ENCODE results near the gene FPGS. TPM values are rescaled to one million over a fixed set of nuclear protein-coding genes. Genes with fewer than 3 reads are reported as not detected.
A peak's percentile ranks its signal among the peaks of the same experiment; 100 is the strongest.

The FPGS gene
- total RNA-seq, 4 donors from 2014 or later, result 38.2 to 52.0 (median 47.0) TPM

DNA sequence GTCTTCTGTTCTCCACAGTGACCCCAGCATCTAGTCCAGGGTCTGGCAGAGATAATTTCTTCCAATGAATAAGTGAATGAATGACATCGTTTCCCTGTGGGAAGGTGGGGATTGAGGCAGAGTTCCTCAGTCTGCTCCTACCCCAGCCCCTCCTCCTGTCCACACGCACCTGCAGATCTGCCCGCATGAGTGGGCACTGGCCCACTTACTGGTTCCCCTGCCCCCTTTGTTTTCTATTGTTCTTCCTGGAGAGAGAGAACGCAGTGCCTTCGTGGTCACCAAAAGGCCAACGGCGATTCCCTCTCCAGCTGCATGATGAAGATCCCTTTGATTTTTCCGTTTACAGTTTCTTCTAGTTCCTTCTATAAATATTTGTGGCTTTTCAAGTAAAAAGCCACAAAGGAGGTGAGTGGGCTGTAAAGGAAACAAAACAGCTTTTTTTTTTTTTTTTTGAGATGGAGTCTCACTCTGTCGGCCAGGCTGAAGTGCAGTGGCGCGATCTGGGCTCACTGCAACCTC is 5.8 kb upstream of the FPGS start:
- peak overlapping the region in 2 of 4 donors; percentile 7 to 44 for H3K27ac ChIP-seq
- no peaks in the 10 kb centered on the region for H3K27me3 ChIP-seq
- WGBS, 2 donors, result 35 to 38% methylated on average over 11 of the region's 11 CpGs
- DNase-seq, result no peak
- no peak for TF ChIP-seq POLR2A (IDR thresholded peaks at IDR 0.05)
- TF ChIP-seq, protein P1, sequence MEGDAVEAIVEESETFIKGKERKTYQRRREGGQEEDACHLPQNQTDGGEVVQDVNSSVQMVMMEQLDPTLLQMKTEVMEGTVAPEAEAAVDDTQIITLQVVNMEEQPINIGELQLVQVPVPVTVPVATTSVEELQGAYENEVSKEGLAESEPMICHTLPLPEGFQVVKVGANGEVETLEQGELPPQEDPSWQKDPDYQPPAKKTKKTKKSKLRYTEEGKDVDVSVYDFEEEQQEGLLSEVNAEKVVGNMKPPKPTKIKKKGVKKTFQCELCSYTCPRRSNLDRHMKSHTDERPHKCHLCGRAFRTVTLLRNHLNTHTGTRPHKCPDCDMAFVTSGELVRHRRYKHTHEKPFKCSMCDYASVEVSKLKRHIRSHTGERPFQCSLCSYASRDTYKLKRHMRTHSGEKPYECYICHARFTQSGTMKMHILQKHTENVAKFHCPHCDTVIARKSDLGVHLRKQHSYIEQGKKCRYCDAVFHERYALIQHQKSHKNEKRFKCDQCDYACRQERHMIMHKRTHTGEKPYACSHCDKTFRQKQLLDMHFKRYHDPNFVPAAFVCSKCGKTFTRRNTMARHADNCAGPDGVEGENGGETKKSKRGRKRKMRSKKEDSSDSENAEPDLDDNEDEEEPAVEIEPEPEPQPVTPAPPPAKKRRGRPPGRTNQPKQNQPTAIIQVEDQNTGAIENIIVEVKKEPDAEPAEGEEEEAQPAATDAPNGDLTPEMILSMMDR (IDR thresholded peaks at IDR 0.05), result no peak
- intact Hi-C loops (cut with DNase I), result no loop called here
- H3K4me3 ChIP-seq, result no peak overlapping the region
- peaks cover 0 to 17% (median 0%) of the 10 kb centered on the region in 3 donors for H3K36me3 ChIP-seq
- H3K4me1 ChIP-seq, result peaks cover 17 to 65% (median 24%) of the 10 kb centered on the region in 3 donors
- no peaks in the 10 kb centered on the region for H3K9me3 ChIP-seq

DNA sequence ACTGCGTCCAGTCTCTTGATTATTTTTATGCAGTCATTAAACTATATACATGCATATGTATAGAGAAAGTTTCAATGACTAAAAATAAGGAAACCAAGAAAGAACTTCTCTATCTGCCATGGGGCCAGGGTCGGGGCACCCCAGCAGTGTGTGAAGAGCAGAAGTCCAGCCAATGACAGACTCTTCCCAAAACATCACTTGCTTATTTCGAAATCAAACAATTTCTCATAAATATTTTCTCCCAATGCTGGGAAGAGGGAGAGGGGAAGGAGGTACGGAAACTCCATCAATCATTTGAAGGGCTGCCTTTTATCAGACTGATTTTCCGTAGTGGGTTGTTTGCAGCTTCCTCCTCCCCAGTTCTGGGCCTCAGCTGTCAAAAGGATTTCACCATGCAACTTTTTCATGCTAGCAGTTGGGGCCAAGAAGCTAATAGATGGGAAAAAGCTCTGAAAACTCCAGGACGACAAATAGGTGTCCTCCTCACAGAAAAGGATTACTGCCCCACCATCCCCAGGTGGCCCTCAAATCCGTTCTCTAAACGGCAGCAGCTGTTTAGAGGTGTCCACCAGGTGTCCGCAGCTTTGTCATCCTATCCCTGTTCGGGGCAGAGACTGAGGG is 617 bp upstream of the FPGS start:
- H3K4me1 ChIP-seq, result peaks cover 24 to 56% (median 31%) of the 10 kb centered on the region in 3 donors
- 19 to 24% methylated on average over 7 to 10 of the region's 10 CpGs for WGBS, 2 donors
- H3K36me3 ChIP-seq, result peaks cover 0 to 28% (median 5%) of the 10 kb centered on the region in 3 donors
- H3K4me3 ChIP-seq, result peak overlapping the region; percentile 59 to 83 (median 68)
- TF ChIP-seq, protein P1 (IDR thresholded peaks at IDR 0.05), result peak in 3 of 6 experiments; percentile 11 to 31 (median 14)
- no peak for TF ChIP-seq POLR2A (IDR thresholded peaks at IDR 0.05)
- no peak for DNase-seq
- intact Hi-C loops (cut with DNase I), result no loop called here
- no peaks in the 10 kb centered on the region for H3K9me3 ChIP-seq
- H3K27ac ChIP-seq, result peak overlapping the region; percentile 89 to 97 (median 94)
- no peaks in the 10 kb centered on the region for H3K27me3 ChIP-seq

DNA sequence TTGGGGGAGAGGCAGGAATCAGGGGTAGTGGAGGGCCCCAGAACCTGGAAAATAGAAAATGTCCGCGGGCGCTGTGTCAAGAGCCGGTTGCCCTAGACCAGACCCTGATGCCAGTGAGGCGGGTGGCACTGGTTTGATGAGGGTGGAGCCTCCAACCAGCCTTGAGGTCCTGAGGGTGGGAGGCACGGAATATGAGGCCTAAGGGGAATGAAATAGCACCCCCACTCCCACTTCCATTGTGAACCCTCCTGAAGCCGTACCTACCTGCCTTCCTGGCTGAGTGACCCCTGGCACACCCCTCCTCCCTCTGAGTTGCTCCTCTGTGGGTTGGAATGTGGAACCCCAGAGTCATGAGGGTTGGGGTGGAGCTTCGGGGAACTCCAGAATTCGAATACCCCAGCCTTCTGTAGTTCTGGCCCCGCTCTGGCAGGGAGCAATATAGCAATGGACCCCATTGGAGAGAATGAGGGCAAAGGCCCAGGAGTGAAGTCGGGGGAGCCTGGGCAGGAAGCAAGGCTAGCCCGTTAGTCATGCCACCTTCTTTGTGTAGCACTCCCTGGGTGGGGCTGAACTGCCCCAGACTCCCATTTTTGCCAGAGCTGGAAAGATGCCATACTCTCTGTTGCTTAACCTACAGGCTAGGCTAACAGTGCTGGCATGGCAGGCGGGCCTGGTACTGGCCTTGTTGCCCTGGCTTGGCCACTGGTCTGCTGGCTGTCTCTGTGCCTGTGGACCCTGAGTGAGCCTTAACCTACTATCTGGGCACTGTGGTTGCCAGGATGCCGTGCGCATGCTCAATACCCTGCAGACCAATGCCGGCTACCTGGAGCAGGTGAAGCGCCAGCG is 1.0 kb downstream of the FPGS start:
- WGBS, 2 donors, result 0 to 5% methylated on average over 8 of the region's 18 CpGs
- peak overlapping the region; percentile 89 to 97 (median 94) for H3K27ac ChIP-seq
- intact Hi-C loops (cut with DNase I), result no loop called here
- no peaks in the 10 kb centered on the region for H3K27me3 ChIP-seq
- TF ChIP-seq, protein P1 (IDR thresholded peaks at IDR 0.05), result peak in 1 of 6 experiments; percentile 3
- TF ChIP-seq POLR2A (IDR thresholded peaks at IDR 0.05), result no peak
- H3K36me3 ChIP-seq, result peaks cover 4 to 45% (median 16%) of the 10 kb centered on the region in 3 donors
- no peaks in the 10 kb centered on the region for H3K9me3 ChIP-seq
- DNase-seq, result no peak
- H3K4me1 ChIP-seq, result peaks cover 24 to 52% (median 31%) of the 10 kb centered on the region in 3 donors
- H3K4me3 ChIP-seq, result peak overlapping the region; percentile 59 to 83 (median 68)

DNA sequence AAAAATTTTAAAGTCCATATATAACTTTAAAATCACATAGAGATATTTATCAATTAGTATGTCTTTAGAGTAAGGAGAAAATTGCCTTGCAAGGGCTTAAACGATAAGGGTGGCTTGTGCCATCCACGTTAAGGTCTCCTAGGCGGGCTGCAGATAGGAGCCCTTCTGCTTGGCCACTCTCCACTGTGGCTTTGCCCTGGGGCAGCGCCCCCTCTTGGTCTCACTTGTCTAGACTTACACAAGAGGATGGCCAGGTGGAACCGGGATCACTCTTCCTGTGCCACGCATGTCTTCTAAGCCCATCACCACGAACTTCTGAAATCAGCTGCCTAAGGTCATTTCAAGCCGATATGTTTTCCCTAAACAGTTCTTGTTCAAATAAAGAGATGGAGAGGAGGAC is 2.9 kb downstream of the FPGS start:
- H3K27me3 ChIP-seq, result no peaks in the 10 kb centered on the region
- intact Hi-C loops (cut with DNase I), result no loop called here
- H3K27ac ChIP-seq, result no peak overlapping the region
- H3K4me3 ChIP-seq, result no peak overlapping the region
- peaks cover 29 to 71% (median 31%) of the 10 kb centered on the region in 3 donors for H3K4me1 ChIP-seq
- peaks cover 4 to 59% (median 16%) of the 10 kb centered on the region in 3 donors for H3K36me3 ChIP-seq
- TF ChIP-seq, protein P1 (IDR thresholded peaks at IDR 0.05), result peak in 1 of 6 experiments; percentile 10
- TF ChIP-seq POLR2A (IDR thresholded peaks at IDR 0.05), result no peak
- WGBS, 2 donors, result 77 to 84% methylated on average over 8 of the region's 8 CpGs
- no peak for DNase-seq
- no peaks in the 10 kb centered on the region for H3K9me3 ChIP-seq
